Neural cell (in vitro differentiated cells): Measurements from ENCODE around the gene DDC. TPM values are rescaled to one million over a fixed set of nuclear protein-coding genes. Genes with fewer than 3 reads are reported as not detected.
A peak's percentile ranks its signal among the peaks of the same experiment; 100 is the strongest.

Experiments
- H2AFZ ChIP-seq: fragments of 200-600, 300-800 bp; sonication (generic), shearing (Covaris generic); 2 replicates; pipeline ENCODE4 v1.6.0; 2014; ENCODE audit warnings: low read depth, mild to moderate bottlenecking, antibody characterized with exemption, low read length, moderate library complexity
- H3F3A ChIP-seq: fragments of 200-600 bp; shearing (Covaris generic); 2 replicates; pipeline ENCODE4 v1.6.1; 2016; ENCODE audit warnings: mild to moderate bottlenecking, moderate library complexity, mixed read lengths, antibody characterized with exemption, low read length; ENCODE audit not compliant: insufficient read depth, poor library complexity, severe bottlenecking
- H3K27ac ChIP-seq: fragments of 200-600, 300-800 bp; sonication (generic), shearing (Covaris generic); 2 replicates; pipeline ENCODE4 v1.5.1; 2014; ENCODE audit warnings: mild to moderate bottlenecking, low read length, moderate library complexity
- H3K27me3 ChIP-seq: fragments of 300-800, 200-600 bp; sonication (generic), shearing (Covaris generic); 2 replicates; pipeline ENCODE4 v1.6.0; 2014; ENCODE audit warnings: mild to moderate bottlenecking, low read depth, low read length, moderate library complexity; ENCODE audit not compliant: insufficient read depth
- H3K36me3 ChIP-seq: fragments of 300-800, 200-600 bp; sonication (generic), shearing (Covaris generic); 2 replicates; pipeline ENCODE4 v1.5.1; 2014; ENCODE audit warnings: mild to moderate bottlenecking, antibody characterized with exemption, low read length, moderate library complexity; ENCODE audit not compliant: insufficient read depth
- H3K4me2 ChIP-seq: fragments of 300-800, 200-600 bp; sonication (generic), shearing (Covaris generic); 2 replicates; pipeline ENCODE4 v1.6.0; 2014; ENCODE audit warnings: mild to moderate bottlenecking, low read length
- H3K4me3 ChIP-seq: fragments of 300-800, 200-600 bp; sonication (generic), shearing (Covaris generic); 2 replicates; pipeline ENCODE4 v1.5.1; 2014; ENCODE audit warnings: mild to moderate bottlenecking, low read length, moderate library complexity
- H3K79me2 ChIP-seq: fragments of 200-600 bp; shearing (Covaris generic); replicated peaks from 2 replicates; pipeline ENCODE4 v1.6.0; 2014; ENCODE audit warnings: mild to moderate bottlenecking, low read length, moderate library complexity; ENCODE audit not compliant: insufficient read depth
- H3K9ac ChIP-seq: fragments of 300-800, 200-600 bp; sonication (generic), shearing (Covaris generic); 2 replicates; pipeline ENCODE4 v1.6.1; 2016; ENCODE audit warnings: mild to moderate bottlenecking, low read length, mixed read lengths
- H3K9me2 ChIP-seq: fragments of 200-600 bp; shearing (Covaris generic); 2 replicates; pipeline ENCODE4 v1.6.1; 2016; ENCODE audit warnings: mild to moderate bottlenecking, low read length, mixed read lengths; ENCODE audit not compliant: insufficient read depth
- H3K9me3 ChIP-seq: fragments of 200-600, 300-800 bp; sonication (generic), shearing (Covaris generic); 2 replicates; pipeline ENCODE4 v1.6.1; 2016; ENCODE audit warnings: mild to moderate bottlenecking, mixed run types, low read length, moderate library complexity, mixed read lengths
- H4K20me1 ChIP-seq: fragments of 200-600 bp; shearing (Covaris generic); 2 replicates; pipeline ENCODE4 v1.6.1; 2016; ENCODE audit warnings: mild to moderate bottlenecking, mixed run types; ENCODE audit not compliant: insufficient read depth
- EP300 ChIP-seq: fragments of 450-650 bp; conservative IDR thresholded peaks from 2 replicates; pipeline ENCODE4 v1.6.1; 2014; ENCODE audit warnings: antibody characterized with exemption, mild to moderate bottlenecking, moderate library complexity; ENCODE audit not compliant: poor library complexity, severe bottlenecking
- EZH2 ChIP-seq: fragments of 200-600, 300-800 bp; shearing (Covaris generic), sonication (generic); IDR thresholded peaks from 2 replicates; pipeline ENCODE4 v1.6.1; 2014; ENCODE audit warnings: antibody characterized with exemption, low read length, borderline replicate concordance, mild to moderate bottlenecking; ENCODE audit not compliant: insufficient read depth, poor library complexity, severe bottlenecking
- MXI1 ChIP-seq: fragments of 450-650 bp; conservative IDR thresholded peaks from 2 replicates; pipeline ENCODE4 v1.6.1; 2014; ENCODE audit warnings: antibody characterized with exemption, mild to moderate bottlenecking; ENCODE audit not compliant: poor library complexity, severe bottlenecking
- POLR2AphosphoS5 ChIP-seq: IDR thresholded peaks from 2 replicates; pipeline ENCODE4 v1.6.1; 2012
- RAD21 ChIP-seq: fragments of 450-650 bp; conservative IDR thresholded peaks from 2 replicates; pipeline ENCODE4 v1.6.1; 2014; ENCODE audit warnings: antibody characterized with exemption, mild to moderate bottlenecking, moderate library complexity
- SMC3 ChIP-seq: fragments of 450-650 bp; conservative IDR thresholded peaks from 2 replicates; pipeline ENCODE4 v1.6.1; 2014; ENCODE audit warnings: antibody characterized with exemption, mild to moderate bottlenecking, moderate library complexity; ENCODE audit not compliant: poor library complexity
- TAF1 ChIP-seq: IDR thresholded peaks from 2 replicates; pipeline ENCODE4 v1.6.1; 2012; ENCODE audit warnings: low read depth
- polyA plus RNA-seq: library from polyadenylated mRNA; depleted of rRNA; stranded (reverse); fragments of >200 nt; gene quantifications from 2 replicates; pipeline ENCODE4 v1.2.3, GENCODE V29; 2014
- TF ChIP-seq, protein P1 (sequence below): fragments of 450-650 bp; IDR thresholded peaks from 2 replicates; pipeline ENCODE4 v1.5.1; 2014; ENCODE audit warnings: antibody characterized with exemption, mild to moderate bottlenecking, moderate library complexity; ENCODE audit not compliant: poor library complexity, severe bottlenecking
- TF ChIP-seq, protein P2 (sequence below): IDR thresholded peaks from 2 replicates; pipeline ENCODE4 v1.6.1; 2012; ENCODE audit warnings: borderline replicate concordance

The DDC gene
- polyA plus RNA-seq, 1 donor from 2014 or later: 42.9 TPM

DNA sequence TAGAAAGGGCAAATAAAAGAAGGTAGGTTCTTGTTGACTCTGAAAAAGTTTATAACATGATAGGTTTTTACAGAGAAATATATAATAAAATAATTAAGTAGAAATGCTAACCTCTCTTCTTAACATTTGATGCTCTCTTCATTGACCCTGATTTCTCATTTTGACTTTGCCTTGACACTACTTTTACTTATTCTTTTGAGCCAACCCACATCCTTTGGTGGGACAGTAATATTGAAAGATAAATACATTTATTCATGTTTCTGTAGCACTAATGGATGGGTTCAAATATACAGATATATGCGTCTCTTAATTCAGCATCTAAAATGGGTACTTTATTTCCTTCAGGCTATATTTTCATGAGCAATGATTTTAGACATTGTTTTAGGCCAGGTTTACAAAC lies 34.4 kb downstream of the DDC start:
- Histone ChIP-seq H3K9ac (peak overlapping the region; percentile 79), H3K4me3 (peak overlapping the region; percentile 55), H3K9me2 (no peaks in the 10 kb centered on the region), H3K9me3 (no peaks in the 10 kb centered on the region), H3K27ac (peak overlapping the region; percentile 99), H2AFZ (peak overlapping the region; percentile 56), H3K4me2 (peak overlapping the region; percentile 63), H3K79me2 (no peaks in the 10 kb centered on the region), H3K27me3 (no peaks in the 10 kb centered on the region), H4K20me1 (no peaks in the 10 kb centered on the region), H3F3A (peaks cover 7% of the 10 kb centered on the region), H3K36me3 (no peaks in the 10 kb centered on the region)
- TF ChIP-seq RAD21 (no peak), MXI1 (no peak), POLR2AphosphoS5 (no peak), EP300 (no peak), SMC3 (no peak), TAF1 (no peak), EZH2 (no peak)
- TF ChIP-seq, protein P1, sequence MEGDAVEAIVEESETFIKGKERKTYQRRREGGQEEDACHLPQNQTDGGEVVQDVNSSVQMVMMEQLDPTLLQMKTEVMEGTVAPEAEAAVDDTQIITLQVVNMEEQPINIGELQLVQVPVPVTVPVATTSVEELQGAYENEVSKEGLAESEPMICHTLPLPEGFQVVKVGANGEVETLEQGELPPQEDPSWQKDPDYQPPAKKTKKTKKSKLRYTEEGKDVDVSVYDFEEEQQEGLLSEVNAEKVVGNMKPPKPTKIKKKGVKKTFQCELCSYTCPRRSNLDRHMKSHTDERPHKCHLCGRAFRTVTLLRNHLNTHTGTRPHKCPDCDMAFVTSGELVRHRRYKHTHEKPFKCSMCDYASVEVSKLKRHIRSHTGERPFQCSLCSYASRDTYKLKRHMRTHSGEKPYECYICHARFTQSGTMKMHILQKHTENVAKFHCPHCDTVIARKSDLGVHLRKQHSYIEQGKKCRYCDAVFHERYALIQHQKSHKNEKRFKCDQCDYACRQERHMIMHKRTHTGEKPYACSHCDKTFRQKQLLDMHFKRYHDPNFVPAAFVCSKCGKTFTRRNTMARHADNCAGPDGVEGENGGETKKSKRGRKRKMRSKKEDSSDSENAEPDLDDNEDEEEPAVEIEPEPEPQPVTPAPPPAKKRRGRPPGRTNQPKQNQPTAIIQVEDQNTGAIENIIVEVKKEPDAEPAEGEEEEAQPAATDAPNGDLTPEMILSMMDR: no peak
- TF ChIP-seq, protein P2, sequence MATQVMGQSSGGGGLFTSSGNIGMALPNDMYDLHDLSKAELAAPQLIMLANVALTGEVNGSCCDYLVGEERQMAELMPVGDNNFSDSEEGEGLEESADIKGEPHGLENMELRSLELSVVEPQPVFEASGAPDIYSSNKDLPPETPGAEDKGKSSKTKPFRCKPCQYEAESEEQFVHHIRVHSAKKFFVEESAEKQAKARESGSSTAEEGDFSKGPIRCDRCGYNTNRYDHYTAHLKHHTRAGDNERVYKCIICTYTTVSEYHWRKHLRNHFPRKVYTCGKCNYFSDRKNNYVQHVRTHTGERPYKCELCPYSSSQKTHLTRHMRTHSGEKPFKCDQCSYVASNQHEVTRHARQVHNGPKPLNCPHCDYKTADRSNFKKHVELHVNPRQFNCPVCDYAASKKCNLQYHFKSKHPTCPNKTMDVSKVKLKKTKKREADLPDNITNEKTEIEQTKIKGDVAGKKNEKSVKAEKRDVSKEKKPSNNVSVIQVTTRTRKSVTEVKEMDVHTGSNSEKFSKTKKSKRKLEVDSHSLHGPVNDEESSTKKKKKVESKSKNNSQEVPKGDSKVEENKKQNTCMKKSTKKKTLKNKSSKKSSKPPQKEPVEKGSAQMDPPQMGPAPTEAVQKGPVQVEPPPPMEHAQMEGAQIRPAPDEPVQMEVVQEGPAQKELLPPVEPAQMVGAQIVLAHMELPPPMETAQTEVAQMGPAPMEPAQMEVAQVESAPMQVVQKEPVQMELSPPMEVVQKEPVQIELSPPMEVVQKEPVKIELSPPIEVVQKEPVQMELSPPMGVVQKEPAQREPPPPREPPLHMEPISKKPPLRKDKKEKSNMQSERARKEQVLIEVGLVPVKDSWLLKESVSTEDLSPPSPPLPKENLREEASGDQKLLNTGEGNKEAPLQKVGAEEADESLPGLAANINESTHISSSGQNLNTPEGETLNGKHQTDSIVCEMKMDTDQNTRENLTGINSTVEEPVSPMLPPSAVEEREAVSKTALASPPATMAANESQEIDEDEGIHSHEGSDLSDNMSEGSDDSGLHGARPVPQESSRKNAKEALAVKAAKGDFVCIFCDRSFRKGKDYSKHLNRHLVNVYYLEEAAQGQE: no peak

DNA sequence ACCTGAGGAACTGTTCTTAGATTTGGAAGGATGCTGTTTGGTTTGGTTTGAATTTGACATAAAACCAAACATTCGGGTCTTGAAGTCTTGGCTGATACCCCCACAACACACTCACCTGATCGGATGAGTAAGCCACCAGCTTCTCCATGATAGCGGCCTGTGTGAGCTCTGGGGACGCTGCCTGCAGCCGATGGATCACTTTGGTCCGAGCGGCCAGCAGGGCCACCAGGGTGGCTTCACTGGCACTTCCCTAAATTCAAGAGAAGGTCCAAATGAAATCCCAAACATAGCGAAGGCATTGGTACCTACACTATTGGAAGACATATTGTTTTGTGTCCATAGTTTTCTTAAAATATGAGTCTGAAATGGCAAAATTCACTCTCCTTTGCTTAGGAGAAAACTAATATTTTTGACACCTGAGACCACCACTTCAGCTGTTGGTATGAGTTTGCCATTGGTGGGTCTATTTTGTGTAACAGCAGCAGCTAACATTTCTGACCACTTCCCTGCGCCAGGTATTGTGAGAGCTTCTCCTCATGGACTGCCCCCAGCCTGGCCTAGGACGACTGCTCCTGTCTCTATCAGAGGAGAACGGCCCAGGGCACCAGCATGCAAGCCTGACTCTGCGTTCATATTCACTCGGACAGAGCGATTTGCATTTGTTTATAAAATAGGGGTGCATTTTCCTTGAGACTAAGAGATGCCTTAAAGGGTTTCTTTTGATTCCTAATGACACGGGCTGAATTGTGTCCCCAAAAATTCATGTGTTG lies 35.9 kb downstream of the DDC start:
- H3K27me3 ChIP-seq: no peaks in the 10 kb centered on the region
- H3K4me3 ChIP-seq: no peak overlapping the region
- H3K27ac ChIP-seq: peak overlapping the region; percentile 99
- H4K20me1 ChIP-seq: no peaks in the 10 kb centered on the region
- peaks cover 7% of the 10 kb centered on the region for H3F3A ChIP-seq
- H2AFZ ChIP-seq: no peak overlapping the region
- H3K9me2 ChIP-seq: no peaks in the 10 kb centered on the region
- no peaks in the 10 kb centered on the region for H3K79me2 ChIP-seq
- TF ChIP-seq, protein P1: no peak
- TF ChIP-seq EZH2 (no peak), POLR2AphosphoS5 (no peak), TAF1 (no peak), EP300 (no peak), RAD21 (no peak), MXI1 (no peak), SMC3 (no peak)
- TF ChIP-seq, protein P2: no peak
- H3K36me3 ChIP-seq: no peaks in the 10 kb centered on the region
- H3K9ac ChIP-seq: no peak overlapping the region
- no peak overlapping the region for H3K4me2 ChIP-seq
- H3K9me3 ChIP-seq: no peaks in the 10 kb centered on the region
